ENCODE results near the gene NHLRC4. TPM values are rescaled to one million over a fixed set of nuclear protein-coding genes. Genes with fewer than 3 reads are reported as not detected.
A peak's percentile ranks its signal among the peaks of the same experiment; 100 is the strongest.

NHLRC4 gene
- polyA plus RNA-seq, 3 donors: 0.29 to 0.57 (median 0.36) TPM

DNA sequence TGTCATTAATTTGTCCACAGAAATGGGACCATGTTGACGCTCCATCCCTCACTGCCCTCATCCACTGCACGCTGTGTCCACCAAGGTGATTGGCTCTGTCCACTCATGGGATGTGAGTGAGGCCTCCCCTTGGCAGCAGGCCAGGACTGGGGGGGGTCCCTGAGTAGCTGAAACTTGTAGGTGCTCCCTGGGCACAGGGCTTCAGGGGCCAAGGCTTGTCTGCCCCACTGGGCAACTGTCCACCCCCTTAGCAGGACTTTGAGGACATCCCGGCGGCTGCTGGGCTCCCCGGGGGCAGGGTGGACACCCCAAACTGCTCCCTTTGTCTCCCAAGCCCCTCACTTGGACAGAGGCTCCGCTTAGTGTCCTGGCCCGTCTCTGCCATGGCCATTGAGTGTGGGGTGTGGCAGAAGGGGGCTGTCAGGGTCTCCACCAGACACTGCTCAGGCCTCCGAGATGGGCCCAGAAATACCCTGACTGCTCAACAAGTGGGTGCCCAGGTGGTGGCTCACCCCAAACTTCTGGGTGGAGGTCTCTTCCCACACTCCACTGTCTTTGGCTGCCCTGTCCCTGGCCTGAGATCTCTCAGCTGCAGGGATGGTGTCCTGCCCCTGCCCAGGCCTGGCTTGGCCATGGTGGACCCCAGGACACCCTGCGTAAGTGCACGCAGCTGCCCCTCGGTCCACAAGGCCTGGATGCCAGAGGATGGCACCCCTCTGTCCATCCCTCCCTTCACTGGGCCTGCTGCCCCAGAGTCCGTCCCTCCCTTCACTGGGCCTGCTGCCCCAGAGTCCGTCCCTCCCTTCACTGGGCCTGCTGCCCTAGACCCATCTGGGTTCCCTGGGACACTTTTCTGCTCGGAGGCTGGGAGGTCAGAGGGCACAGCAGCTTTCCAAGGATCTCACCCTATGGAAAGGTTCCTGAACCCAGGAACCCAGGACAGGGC is 20.1 kb downstream of the NHLRC4 start:
- Mint-ChIP-seq H3K27me3 (ENCODE audit: low read depth in 3 of 3) (peaks cover 2 to 16% (median 12%) of the 10 kb centered on the region in 3 donors), H3K36me3 (no peaks in the 10 kb centered on the region), H3K9me3 (peaks cover 0 to 3% (median 0%) of the 10 kb centered on the region in 7 donors), H3K27ac (peak overlapping the region in 4 of 7 donors; percentile 40 to 68 (median 46)), H3K4me3 (peak overlapping the region; percentile 57 to 88), H3K4me1 (peaks cover 28% of the 10 kb centered on the region)
- no peak for DNase-seq
- Histone ChIP-seq H3K79me2 (ENCODE audit: insufficient read depth, low read length) (peaks cover 32% of the 10 kb centered on the region), H3K27me3 (ENCODE audit: control insufficient read depth in 2 of 2, insufficient read depth in 2 of 2, low read length in 2 of 2) (peaks cover 0 to 7% of the 10 kb centered on the region in 2 donors), H3K4me3 (replicated peaks in 1 of 3; ENCODE audit: low read depth in 2 of 3, low read length in 3 of 3) (no peak overlapping the region), H3K36me3 (replicated peaks in 1 of 2; ENCODE audit: control insufficient read depth in 1 of 2, insufficient read depth in 2 of 2, low read length in 2 of 2) (peaks cover 0 to 2% of the 10 kb centered on the region in 2 donors), H3K4me2 (replicated peaks; ENCODE audit: extremely low read depth, low read length, poor library complexity, severe bottlenecking) (no peak overlapping the region), H3K9me3 (replicated peaks in 1 of 2; ENCODE audit: control insufficient read depth in 1 of 2, insufficient read depth in 1 of 2, low read length in 2 of 2) (no peaks in the 10 kb centered on the region), H3K9ac (ENCODE audit: insufficient read depth, low read length, poor library complexity, severe bottlenecking) (no peak overlapping the region), H2AFZ (ENCODE audit: insufficient read depth, low read depth, low read length, poor library complexity, severe bottlenecking) (no peak overlapping the region), H3K27ac (ENCODE audit: low read depth in 1 of 2, low read length in 2 of 2) (no peak overlapping the region), H3K4me1 (ENCODE audit: control insufficient read depth in 1 of 2, insufficient read depth in 2 of 2, low read length in 2 of 2) (peaks cover 31 to 36% of the 10 kb centered on the region in 2 donors), H4K20me1 (ENCODE audit: insufficient read depth, low read length) (no peaks in the 10 kb centered on the region)
- WGBS (ENCODE audit: insufficient coverage): 93% methylated on average over 13 of the region's 14 CpGs
- intact Hi-C loops (cut with micrococcal nuclease): loop anchor here (5.0 kb wide), 1 partner anchor 95 kb away; the partner anchor contains the start of genes JMJD8 (in 2 of the 2) and STUB1 (in 2 of the 2)
- TF ChIP-seq, protein P1, sequence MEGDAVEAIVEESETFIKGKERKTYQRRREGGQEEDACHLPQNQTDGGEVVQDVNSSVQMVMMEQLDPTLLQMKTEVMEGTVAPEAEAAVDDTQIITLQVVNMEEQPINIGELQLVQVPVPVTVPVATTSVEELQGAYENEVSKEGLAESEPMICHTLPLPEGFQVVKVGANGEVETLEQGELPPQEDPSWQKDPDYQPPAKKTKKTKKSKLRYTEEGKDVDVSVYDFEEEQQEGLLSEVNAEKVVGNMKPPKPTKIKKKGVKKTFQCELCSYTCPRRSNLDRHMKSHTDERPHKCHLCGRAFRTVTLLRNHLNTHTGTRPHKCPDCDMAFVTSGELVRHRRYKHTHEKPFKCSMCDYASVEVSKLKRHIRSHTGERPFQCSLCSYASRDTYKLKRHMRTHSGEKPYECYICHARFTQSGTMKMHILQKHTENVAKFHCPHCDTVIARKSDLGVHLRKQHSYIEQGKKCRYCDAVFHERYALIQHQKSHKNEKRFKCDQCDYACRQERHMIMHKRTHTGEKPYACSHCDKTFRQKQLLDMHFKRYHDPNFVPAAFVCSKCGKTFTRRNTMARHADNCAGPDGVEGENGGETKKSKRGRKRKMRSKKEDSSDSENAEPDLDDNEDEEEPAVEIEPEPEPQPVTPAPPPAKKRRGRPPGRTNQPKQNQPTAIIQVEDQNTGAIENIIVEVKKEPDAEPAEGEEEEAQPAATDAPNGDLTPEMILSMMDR (IDR thresholded peaks at IDR 0.05): no peak

DNA sequence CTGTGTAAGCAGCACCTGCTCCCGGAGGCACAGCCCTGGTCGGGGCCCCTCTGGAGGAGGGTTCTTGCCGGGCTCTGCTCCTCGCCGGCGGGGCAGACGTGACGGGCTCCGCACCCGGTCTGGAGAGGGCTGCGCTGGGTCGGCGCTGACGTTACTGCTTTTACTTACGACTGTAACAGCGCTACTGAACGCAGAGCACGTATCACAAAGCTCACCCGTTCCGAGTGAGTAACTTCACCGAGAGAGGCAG is 21.8 kb downstream of the NHLRC4 start:
- H3K27me3 ChIP-seq (ENCODE audit: control insufficient read depth in 2 of 2, insufficient read depth in 2 of 2, low read length in 2 of 2): peaks cover 0 to 7% of the 10 kb centered on the region in 2 donors
- H3K4me1 Mint-ChIP-seq: peaks cover 44% of the 10 kb centered on the region
- H3K4me3 Mint-ChIP-seq: peak overlapping the region; percentile 88 to 93
- H3K36me3 ChIP-seq (replicated peaks in 1 of 2; ENCODE audit: control insufficient read depth in 1 of 2, insufficient read depth in 2 of 2, low read length in 2 of 2): no peaks in the 10 kb centered on the region
- no peaks in the 10 kb centered on the region for H3K9me3 ChIP-seq (replicated peaks in 1 of 2; ENCODE audit: control insufficient read depth in 1 of 2, insufficient read depth in 1 of 2, low read length in 2 of 2)
- H3K79me2 ChIP-seq (ENCODE audit: insufficient read depth, low read length): peaks cover 48% of the 10 kb centered on the region
- peaks cover 0 to under 1% of the 10 kb centered on the region in 2 donors for H3K36me3 Mint-ChIP-seq
- H3K27me3 Mint-ChIP-seq (ENCODE audit: low read depth in 3 of 3): peaks cover 2 to 16% (median 12%) of the 10 kb centered on the region in 3 donors
- peaks cover 8% of the 10 kb centered on the region for H4K20me1 ChIP-seq (ENCODE audit: insufficient read depth, low read length)
- 1% methylated on average over 21 of the region's 21 CpGs for WGBS (ENCODE audit: insufficient coverage)
- peak overlapping the region; percentile 70 to 92 (median 86) for H3K4me3 ChIP-seq (replicated peaks in 1 of 3; ENCODE audit: low read depth in 2 of 3, low read length in 3 of 3)
- intact Hi-C loops (cut with micrococcal nuclease): loop anchor here (2.0 to 5.0 kb wide), 3 partner anchors 48 to 94 kb away; partner anchors contain the start of genes JMJD8 (in 2 of the 2), METTL26 (in 2 of the 2), STUB1 (in 2 of the 2) and CAPN15 (in 1 of the 2)
- H3K27ac Mint-ChIP-seq: peak overlapping the region; percentile 96 to 99 (median 98)
- DNase-seq: peak; percentile 46 to 73 (median 66)
- H3K9ac ChIP-seq (ENCODE audit: insufficient read depth, low read length, poor library complexity, severe bottlenecking): peak overlapping the region; percentile 89
- H3K4me1 ChIP-seq (ENCODE audit: control insufficient read depth in 1 of 2, insufficient read depth in 2 of 2, low read length in 2 of 2): peaks cover 48 to 52% of the 10 kb centered on the region in 2 donors
- peaks cover 0 to 3% (median 0%) of the 10 kb centered on the region in 7 donors for H3K9me3 Mint-ChIP-seq
- TF ChIP-seq, protein P1 (IDR thresholded peaks at IDR 0.05): no peak
- peak overlapping the region; percentile 78 for H3K4me2 ChIP-seq (replicated peaks; ENCODE audit: extremely low read depth, low read length, poor library complexity, severe bottlenecking)
- H3K27ac ChIP-seq (ENCODE audit: low read depth in 1 of 2, low read length in 2 of 2): peak overlapping the region; percentile 86 to 91
- H2AFZ ChIP-seq (ENCODE audit: insufficient read depth, low read depth, low read length, poor library complexity, severe bottlenecking): peak overlapping the region; percentile 86

Data from CD14-positive monocyte (primary cell).